B cell (primary cell): ENCODE data around the gene CNGA1.

Experiments used
- EZH2 ChIP-seq: IDR thresholded peaks from 2 replicates; pipeline ENCODE4 v1.6.1; 2012; ENCODE audit warnings: borderline replicate concordance, low read depth, mild to moderate bottlenecking, moderate library complexity, low read length; ENCODE audit not compliant: insufficient read depth, poor library complexity, severe bottlenecking
- TF ChIP-seq, protein P1 (sequence below): fragments of 200-600 bp; IDR thresholded peaks from one replicate; pipeline ENCODE4 v1.8.0; 2022; ENCODE audit warnings: antibody characterized with exemption, mild to moderate bottlenecking

DNA sequence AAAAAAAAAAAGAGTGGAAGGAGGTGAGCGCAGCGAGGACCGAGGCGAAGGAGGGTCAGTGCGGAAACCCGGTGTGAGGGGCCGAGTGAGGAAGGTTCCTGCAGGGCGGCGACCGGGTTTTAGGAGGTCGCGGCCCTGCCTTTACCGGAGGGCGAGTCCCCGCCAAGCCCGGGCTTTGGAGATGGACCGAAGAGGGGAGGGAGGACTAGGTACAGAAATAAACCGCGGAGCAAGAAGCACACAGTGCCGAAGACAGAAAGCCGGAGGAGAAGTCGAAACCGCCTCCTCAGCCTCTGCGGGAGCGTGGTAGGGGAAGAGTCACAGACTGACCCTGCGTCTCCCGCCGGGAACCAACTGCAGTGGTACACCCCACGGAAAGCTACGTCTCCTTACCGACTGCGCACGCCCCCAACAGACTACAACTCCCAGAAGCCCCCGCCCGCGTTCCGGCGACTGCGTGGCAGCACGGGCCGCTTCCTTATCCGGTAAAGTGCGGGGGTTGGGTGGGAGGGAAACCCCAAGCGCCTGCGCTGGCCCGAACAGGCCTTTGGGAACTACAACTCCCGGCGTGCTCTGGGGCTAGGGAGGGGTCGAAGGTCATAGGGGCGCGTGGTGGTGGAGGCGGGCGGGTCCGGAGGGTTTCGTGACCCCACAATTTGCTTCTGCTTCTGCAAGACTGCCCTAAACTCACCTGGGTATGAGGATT lies 102.1 kb downstream of the CNGA1 start, which contains the start of gene NFXL1:
- TF ChIP-seq, protein P1, sequence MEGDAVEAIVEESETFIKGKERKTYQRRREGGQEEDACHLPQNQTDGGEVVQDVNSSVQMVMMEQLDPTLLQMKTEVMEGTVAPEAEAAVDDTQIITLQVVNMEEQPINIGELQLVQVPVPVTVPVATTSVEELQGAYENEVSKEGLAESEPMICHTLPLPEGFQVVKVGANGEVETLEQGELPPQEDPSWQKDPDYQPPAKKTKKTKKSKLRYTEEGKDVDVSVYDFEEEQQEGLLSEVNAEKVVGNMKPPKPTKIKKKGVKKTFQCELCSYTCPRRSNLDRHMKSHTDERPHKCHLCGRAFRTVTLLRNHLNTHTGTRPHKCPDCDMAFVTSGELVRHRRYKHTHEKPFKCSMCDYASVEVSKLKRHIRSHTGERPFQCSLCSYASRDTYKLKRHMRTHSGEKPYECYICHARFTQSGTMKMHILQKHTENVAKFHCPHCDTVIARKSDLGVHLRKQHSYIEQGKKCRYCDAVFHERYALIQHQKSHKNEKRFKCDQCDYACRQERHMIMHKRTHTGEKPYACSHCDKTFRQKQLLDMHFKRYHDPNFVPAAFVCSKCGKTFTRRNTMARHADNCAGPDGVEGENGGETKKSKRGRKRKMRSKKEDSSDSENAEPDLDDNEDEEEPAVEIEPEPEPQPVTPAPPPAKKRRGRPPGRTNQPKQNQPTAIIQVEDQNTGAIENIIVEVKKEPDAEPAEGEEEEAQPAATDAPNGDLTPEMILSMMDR, result no peak
- no peak for TF ChIP-seq EZH2
